GM18907 (cell line): Measurements from ENCODE around the gene ZSCAN26.
"Not testable (repeated sequence)": the region's sequence is repeated elsewhere in the genome, so short reads cannot be mapped to it uniquely, and the experiment has no call there.

ENCODE experiments used
- ATAC-seq: cut with Tn5 transposase; IDR thresholded peaks from one replicate; pipeline ENCODE4 v1.9.1; 2021; ENCODE audit warnings: mild to moderate bottlenecking, moderate library complexity; ENCODE audit not compliant: unreplicated experiment

ZSCAN26 gene

DNA sequence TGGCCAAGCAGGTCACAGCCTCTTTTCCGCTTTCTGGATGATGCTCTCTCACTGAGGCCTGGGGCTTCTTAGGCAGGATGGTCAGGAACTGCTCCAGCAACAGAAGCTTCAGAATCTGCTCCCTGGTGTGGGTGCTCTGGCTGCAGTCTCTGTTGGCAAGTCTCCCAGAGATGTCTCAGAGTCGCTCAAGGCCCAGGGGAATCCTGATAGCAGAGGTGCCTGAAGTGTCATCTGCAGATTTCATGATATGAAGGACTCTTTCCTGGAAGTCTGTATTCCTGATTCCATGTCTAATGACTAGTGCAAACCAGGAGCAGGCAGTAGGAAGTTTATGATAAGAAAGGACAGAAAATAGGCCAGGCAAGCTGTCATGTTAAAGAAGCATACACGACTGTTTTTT lies 48.7 kb downstream of the ZSCAN26 start:
- no peak for ATAC-seq

DNA sequence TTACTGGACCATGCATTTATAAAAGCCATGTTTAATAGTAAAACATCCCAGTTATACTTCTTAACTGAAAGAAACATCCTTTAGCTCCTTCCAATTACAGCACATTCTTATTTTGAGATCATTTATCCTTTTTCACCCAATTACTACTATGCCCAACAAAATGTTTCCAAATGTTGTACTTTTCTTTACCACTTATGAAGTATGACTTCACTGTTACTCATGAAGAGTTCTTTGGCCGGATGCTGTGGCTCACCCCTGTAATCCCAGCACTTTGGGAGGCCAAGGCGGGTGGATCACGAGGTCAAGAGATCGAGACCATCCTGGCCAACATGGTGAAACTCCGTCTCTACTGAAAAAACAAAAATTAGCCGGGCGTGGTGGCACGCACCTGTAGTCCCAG lies 50.9 kb downstream of the ZSCAN26 start:
- ATAC-seq = not testable (repeated sequence)

DNA sequence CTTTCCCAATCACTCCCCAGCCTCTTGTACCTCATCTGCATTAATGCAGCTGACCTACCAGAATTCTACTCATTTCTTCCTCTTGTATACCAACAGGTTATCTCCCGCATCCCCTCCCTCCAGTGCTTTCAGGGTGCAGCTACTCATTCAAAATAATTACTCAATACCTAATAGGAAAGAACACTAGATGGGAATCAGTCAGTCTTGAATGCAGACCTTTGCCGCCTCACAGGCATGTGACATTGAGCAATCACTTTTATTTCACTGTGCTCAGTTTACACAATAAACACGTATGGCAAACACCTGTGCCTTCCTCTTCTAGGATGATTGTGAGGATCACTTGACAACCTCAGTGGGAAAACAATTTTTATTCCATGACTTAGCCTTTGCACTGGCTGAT lies 55.7 kb downstream of the ZSCAN26 start:
- ATAC-seq = no peak

DNA sequence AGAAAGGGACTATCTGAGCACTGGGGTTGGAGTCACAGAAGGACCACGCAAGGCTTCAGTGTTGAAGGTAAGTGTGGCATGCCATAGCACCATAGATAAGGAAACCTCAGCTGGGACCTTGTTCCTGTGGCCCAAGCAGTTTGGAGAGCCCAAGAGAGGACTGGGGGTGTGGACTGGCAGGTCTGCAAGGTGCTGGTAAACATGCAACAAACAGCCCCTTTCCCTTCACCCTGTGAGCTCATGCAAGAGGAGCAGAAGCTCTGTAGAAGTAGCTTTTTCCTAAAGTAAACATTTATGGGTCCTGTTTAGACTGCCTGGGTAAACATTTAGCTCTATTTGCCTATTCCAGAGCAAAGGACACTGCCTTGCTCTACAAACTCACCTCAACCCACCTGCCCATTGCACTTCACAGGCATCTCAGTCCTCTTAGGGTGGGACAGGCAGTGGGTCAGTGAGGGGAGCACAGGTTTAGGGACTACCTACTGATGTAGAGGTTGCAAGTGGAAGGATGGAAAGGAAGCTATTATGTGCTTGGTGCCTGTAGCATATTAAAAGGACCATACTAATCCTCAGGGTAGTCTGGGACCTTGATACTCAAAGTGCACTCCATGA lies 57.0 kb downstream of the ZSCAN26 start:
- no peak for ATAC-seq

DNA sequence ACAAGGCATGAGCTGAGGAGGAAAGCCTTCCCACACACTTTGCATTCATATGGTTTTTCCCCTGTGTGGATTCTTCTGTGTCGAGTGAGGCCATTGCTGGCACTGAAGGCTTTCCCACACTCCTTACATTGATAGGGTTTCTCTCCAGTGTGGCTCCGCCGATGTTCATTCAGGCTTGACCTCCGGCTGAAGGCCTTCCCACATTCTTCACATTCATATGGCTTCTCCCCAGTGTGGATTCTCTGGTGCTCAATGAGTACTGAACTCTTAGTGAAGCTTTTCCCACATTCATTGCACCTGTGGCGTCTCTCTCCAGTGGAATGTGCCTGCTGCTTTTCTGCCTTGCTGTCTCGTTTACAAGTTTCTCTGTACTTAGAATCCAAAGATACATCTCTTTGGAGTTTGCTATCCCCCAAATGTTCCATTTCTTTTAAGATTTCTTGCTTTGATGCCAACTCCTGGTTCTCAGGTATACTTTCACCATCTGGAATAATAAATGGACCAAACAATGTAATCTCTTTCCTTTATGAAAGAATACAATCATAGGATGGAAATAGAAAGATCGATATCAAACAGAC lies 59.5 kb downstream of the ZSCAN26 start:
- ATAC-seq = no peak
